HEK293 (cell line): ENCODE data around the gene PHKG2.
A peak's percentile ranks its signal among the peaks of the same experiment; 100 is the strongest.

ENCODE experiments used
- CTCF ChIA-PET: fragments of 350-600 bp; formaldehyde crosslinking; extraction: SDS; loops from one replicate; lab custom pipeline; 2021; ENCODE audit warnings: antibody characterized with exemption; lab: Yijun Ruan, JAX
- POLR2A ChIA-PET: fragments of 300-600 bp; formaldehyde crosslinking; extraction: SDS; loops from one replicate; lab custom pipeline; 2020; ENCODE audit warnings: antibody characterized with exemption, inconsistent platforms; lab: Yijun Ruan, JAX
- H3K27ac ChIP-seq: fragments of 200-500 bp; sonication (Bioruptor generic); 2 replicates; pipeline ENCODE4 v1.5.1; 2014; ENCODE audit warnings: low read depth, low read length, control low read depth, inconsistent platforms; ENCODE audit errors: extremely low read depth
- H3K36me3 ChIP-seq, 2 experiments: fragments of 200-500 bp in 1 of 2; sonication (Bioruptor generic) in 1 of 2; 1 replicate in 1 of 2; 2 replicates in 1 of 2; pipeline ENCODE4 v1.5.1; 2014 to 2017; ENCODE audit warnings: inconsistent platforms in 2 of 2, low read length in 2 of 2; ENCODE audit not compliant: control insufficient read depth in 2 of 2, insufficient read depth in 1 of 2
- H3K4me1 ChIP-seq: fragments of 200-500 bp; sonication (Bioruptor generic); 2 replicates; pipeline ENCODE4 v1.5.1; 2014; ENCODE audit warnings: mild to moderate bottlenecking, low read length, inconsistent platforms; ENCODE audit not compliant: control insufficient read depth, insufficient read depth
- H3K4me3 ChIP-seq: 2 replicates; pipeline ENCODE4 v1.5.1; 2011; ENCODE audit warnings: low read depth, mild to moderate bottlenecking, control low read depth, low read length, moderate library complexity
- H3K9me3 ChIP-seq: fragments of 200-500 bp; sonication (Bioruptor generic); 2 replicates; pipeline ENCODE4 v1.5.1; 2014; ENCODE audit warnings: low read depth, low read length, inconsistent platforms; ENCODE audit not compliant: control insufficient read depth, insufficient read depth
- BCL11A ChIP-seq: fragments of 450-650 bp; formaldehyde crosslinking; IDR thresholded peaks from 2 replicates; pipeline ENCODE4 v1.5.1; 2016; ENCODE audit warnings: low read depth, missing biosample characterization, missing genetic modification characterization
- EGR2 ChIP-seq: fragments of 450-650 bp; formaldehyde crosslinking; IDR thresholded peaks from 2 replicates; pipeline ENCODE4 v1.5.1; 2016; ENCODE audit warnings: low read depth, missing biosample characterization, missing genetic modification characterization
- ZNF112 ChIP-seq: fragments of 450-650 bp; formaldehyde crosslinking; IDR thresholded peaks from 2 replicates; pipeline ENCODE4 v1.5.0; 2017; ENCODE audit warnings: missing biosample characterization, missing genetic modification characterization
- ZNF366 ChIP-seq: fragments of 450-650 bp; formaldehyde crosslinking; conservative IDR thresholded peaks from 2 replicates; pipeline ENCODE4 v1.5.1; 2016; ENCODE audit warnings: missing biosample characterization, missing genetic modification characterization
- ZNF391 ChIP-seq: fragments of 450-650 bp; formaldehyde crosslinking; IDR thresholded peaks from 2 replicates; pipeline ENCODE4 v1.5.1; 2016; ENCODE audit warnings: low read depth, missing biosample characterization, missing genetic modification characterization, borderline replicate concordance
- ZNF558 ChIP-seq: fragments of 450-650 bp; formaldehyde crosslinking; IDR thresholded peaks from 2 replicates; pipeline ENCODE4 v1.5.1; 2016; ENCODE audit warnings: missing biosample characterization, missing genetic modification characterization
- ZNF600 ChIP-seq: fragments of 450-650 bp; formaldehyde crosslinking; IDR thresholded peaks from 2 replicates; pipeline ENCODE4 v1.5.1; 2016; ENCODE audit warnings: missing biosample characterization, missing genetic modification characterization
- ZNF76 ChIP-seq: fragments of 450-650 bp; formaldehyde crosslinking; IDR thresholded peaks from 2 replicates; pipeline ENCODE4; 2016; ENCODE audit warnings: low read depth, missing biosample characterization, missing genetic modification characterization, borderline replicate concordance
- TF ChIP-seq, protein P1 (sequence below): fragments of 450-650 bp; formaldehyde crosslinking; IDR thresholded peaks from 2 replicates; pipeline ENCODE4 v1.5.1; 2017; ENCODE audit warnings: missing biosample characterization, missing genetic modification characterization
- TF ChIP-seq, protein P2 (sequence below): fragments of 450-650 bp; formaldehyde crosslinking; IDR thresholded peaks from 2 replicates; pipeline ENCODE4 v1.5.1; 2017; ENCODE audit warnings: missing biosample characterization, missing genetic modification characterization
- TF ChIP-seq, protein P3 (sequence below): fragments of 450-650 bp; formaldehyde crosslinking; IDR thresholded peaks from 2 replicates; pipeline ENCODE4 v1.5.1; 2016; ENCODE audit warnings: missing biosample characterization, missing genetic modification characterization
- TF ChIP-seq, protein P4 (sequence below): fragments of 450-650 bp; formaldehyde crosslinking; IDR thresholded peaks from 2 replicates; pipeline ENCODE4 v1.5.0; 2017; ENCODE audit warnings: missing biosample characterization, missing genetic modification characterization, borderline replicate concordance
- TF ChIP-seq, protein P5 (sequence below): fragments of 450-650 bp; formaldehyde crosslinking; IDR thresholded peaks from 2 replicates; pipeline ENCODE4 v1.5.1; 2016; ENCODE audit warnings: missing biosample characterization, missing genetic modification characterization

PHKG2 gene

DNA sequence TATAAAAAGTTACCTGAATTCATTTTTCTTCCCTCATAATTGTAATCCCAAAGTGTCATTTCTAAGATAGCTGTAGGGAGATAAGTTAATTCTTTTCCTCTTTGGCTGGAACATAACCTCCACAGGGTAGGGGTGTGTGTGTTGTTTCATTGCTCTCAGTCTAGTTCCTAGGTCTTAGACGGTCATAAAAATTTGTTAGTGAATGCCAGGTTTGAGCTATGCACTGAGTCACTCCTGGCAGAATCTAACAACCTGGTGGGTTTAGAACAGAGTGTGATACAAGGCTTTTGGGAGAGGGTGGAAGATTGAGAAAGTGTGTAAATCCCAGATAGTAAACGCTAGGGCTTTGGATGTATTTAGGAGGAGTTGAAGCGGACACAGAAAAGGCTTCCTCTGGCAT lies 894 bp upstream of the PHKG2 start:
- CTCF ChIA-PET = interaction anchor here (0.9 to 1.4 kb wide), 3 partner anchors 9 to 67 kb away, joined by 3 to 4 read pairs (median 3); no protein-coding TSS in a partner anchor
- TF ChIP-seq ZNF366 (tag by site-specific recombination) (peak; percentile 47; the same call in 1 of the 2 replicates), BCL11A (tag by site-specific recombination) (no peak)
- TF ChIP-seq, all 188 proteins: peak for 1

DNA sequence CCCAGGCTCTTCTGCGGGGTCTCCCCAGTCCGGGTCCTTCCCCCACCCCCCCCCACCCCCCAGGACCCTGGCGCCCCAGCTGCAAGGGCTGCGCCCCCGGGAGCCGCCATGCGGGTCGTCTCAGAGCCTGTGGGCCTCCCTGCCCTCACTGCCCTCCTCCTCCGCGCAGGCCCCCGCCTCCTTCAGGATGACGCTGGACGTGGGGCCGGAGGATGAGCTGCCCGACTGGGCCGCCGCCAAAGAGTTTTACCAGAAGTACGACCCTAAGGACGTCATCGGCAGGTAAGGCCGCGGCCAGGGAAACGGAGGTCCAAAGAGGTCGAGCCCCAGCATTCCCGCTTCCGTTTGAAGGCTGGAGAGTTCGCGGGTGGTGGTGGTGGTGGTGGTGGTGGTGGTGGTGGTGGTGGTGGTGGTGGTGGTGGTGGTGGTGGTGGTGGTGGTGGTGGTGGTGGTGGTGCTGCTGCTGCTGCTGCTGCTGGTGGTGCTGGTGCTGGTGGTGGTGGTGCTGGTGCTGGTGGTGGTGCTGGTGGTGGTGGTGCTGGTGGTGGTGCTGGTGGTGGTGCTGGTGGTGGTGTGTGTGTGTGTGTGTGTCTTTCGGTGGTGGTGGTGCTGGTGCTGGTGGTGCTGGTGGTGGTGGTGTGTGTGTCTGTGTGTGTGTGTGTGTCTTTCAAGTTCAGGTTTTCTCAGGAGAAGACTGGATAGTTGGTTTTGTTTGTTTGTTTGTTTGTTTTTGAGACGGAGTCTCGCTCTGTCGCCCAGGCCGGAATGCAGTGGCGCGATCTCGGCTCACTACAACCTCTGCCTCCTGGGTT lies 615 bp downstream of the PHKG2 start:
- TF ChIP-seq, protein P1, sequence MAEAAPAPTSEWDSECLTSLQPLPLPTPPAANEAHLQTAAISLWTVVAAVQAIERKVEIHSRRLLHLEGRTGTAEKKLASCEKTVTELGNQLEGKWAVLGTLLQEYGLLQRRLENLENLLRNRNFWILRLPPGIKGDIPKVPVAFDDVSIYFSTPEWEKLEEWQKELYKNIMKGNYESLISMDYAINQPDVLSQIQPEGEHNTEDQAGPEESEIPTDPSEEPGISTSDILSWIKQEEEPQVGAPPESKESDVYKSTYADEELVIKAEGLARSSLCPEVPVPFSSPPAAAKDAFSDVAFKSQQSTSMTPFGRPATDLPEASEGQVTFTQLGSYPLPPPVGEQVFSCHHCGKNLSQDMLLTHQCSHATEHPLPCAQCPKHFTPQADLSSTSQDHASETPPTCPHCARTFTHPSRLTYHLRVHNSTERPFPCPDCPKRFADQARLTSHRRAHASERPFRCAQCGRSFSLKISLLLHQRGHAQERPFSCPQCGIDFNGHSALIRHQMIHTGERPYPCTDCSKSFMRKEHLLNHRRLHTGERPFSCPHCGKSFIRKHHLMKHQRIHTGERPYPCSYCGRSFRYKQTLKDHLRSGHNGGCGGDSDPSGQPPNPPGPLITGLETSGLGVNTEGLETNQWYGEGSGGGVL (tag by site-specific recombination) = 0 out of 2 replicates have a peak, but pooled peaks have one; percentile 25
- 0 out of 2 replicates have a peak, but pooled peaks have one; percentile 11 for TF ChIP-seq ZNF112 (tag by site-specific recombination)
- TF ChIP-seq, protein P2, sequence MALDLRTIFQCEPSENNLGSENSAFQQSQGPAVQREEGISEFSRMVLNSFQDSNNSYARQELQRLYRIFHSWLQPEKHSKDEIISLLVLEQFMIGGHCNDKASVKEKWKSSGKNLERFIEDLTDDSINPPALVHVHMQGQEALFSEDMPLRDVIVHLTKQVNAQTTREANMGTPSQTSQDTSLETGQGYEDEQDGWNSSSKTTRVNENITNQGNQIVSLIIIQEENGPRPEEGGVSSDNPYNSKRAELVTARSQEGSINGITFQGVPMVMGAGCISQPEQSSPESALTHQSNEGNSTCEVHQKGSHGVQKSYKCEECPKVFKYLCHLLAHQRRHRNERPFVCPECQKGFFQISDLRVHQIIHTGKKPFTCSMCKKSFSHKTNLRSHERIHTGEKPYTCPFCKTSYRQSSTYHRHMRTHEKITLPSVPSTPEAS (tag by site-specific recombination) = peak; percentile 54
- 0 out of 2 replicates have a peak, but pooled peaks have one; percentile 11 for TF ChIP-seq ZNF600 (tag by site-specific recombination)
- TF ChIP-seq ZNF76 = no peak
- TF ChIP-seq ZNF558 (tag by site-specific recombination) = no peak
- TF ChIP-seq, protein P3, sequence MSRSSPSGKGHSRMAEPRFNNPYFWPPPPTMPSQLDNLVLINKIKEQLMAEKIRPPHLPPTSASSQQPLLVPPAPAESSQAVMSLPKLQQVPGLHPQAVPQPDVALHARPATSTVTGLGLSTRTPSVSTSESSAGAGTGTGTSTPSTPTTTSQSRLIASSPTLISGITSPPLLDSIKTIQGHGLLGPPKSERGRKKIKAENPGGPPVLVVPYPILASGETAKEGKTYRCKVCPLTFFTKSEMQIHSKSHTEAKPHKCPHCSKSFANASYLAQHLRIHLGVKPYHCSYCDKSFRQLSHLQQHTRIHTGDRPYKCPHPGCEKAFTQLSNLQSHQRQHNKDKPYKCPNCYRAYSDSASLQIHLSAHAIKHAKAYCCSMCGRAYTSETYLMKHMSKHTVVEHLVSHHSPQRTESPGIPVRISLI (tag by site-specific recombination) = no peak
- TF ChIP-seq EGR2 (tag by site-specific recombination) = 0 out of 2 replicates have a peak, but pooled peaks have one; percentile 23
- 0 out of 2 replicates have a peak, but pooled peaks have one; percentile 14 for TF ChIP-seq ZNF391
- TF ChIP-seq, protein P4, sequence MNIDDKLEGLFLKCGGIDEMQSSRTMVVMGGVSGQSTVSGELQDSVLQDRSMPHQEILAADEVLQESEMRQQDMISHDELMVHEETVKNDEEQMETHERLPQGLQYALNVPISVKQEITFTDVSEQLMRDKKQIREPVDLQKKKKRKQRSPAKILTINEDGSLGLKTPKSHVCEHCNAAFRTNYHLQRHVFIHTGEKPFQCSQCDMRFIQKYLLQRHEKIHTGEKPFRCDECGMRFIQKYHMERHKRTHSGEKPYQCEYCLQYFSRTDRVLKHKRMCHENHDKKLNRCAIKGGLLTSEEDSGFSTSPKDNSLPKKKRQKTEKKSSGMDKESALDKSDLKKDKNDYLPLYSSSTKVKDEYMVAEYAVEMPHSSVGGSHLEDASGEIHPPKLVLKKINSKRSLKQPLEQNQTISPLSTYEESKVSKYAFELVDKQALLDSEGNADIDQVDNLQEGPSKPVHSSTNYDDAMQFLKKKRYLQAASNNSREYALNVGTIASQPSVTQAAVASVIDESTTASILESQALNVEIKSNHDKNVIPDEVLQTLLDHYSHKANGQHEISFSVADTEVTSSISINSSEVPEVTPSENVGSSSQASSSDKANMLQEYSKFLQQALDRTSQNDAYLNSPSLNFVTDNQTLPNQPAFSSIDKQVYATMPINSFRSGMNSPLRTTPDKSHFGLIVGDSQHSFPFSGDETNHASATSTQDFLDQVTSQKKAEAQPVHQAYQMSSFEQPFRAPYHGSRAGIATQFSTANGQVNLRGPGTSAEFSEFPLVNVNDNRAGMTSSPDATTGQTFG (tag by site-specific recombination) = 0 out of 2 replicates have a peak, but pooled peaks have one; percentile 37
- TF ChIP-seq, protein P5, sequence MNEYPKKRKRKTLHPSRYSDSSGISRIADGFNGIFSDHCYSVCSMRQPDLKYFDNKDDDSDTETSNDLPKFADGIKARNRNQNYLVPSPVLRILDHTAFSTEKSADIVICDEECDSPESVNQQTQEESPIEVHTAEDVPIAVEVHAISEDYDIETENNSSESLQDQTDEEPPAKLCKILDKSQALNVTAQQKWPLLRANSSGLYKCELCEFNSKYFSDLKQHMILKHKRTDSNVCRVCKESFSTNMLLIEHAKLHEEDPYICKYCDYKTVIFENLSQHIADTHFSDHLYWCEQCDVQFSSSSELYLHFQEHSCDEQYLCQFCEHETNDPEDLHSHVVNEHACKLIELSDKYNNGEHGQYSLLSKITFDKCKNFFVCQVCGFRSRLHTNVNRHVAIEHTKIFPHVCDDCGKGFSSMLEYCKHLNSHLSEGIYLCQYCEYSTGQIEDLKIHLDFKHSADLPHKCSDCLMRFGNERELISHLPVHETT = peak; percentile 66; the same call in 1 of the 2 replicates
- Histone ChIP-seq H3K4me1 (peaks cover 3% of the 10 kb centered on the region; the same call in 1 of the 2 replicates), H3K4me3 (peak overlapping the region; percentile 87), H3K27ac (no peak overlapping the region; the same call in 1 of the 2 replicates), H3K36me3 (peaks cover 21 to 61% of the 10 kb centered on the region in 2 experiments), H3K9me3 (no peaks in the 10 kb centered on the region)
- ChIA-PET CTCF (interaction anchor here (0.5 to 1.4 kb wide), 3 partner anchors 9 to 65 kb away, joined by 3 to 7 read pairs (median 4); no protein-coding TSS in a partner anchor), POLR2A (interaction anchor here (0.6 to 3.4 kb wide), 35 partner anchors 9 to 645 kb away, joined by 3 to 47 read pairs (median 5); partner anchors contain the start of genes CFAP119, CTF1, PRR14 and SRCAP)

More for the DNA sequence above, 894 bp upstream of the PHKG2 start:
- Histone ChIP-seq H3K4me1 (peaks cover 3% of the 10 kb centered on the region; the same call in 1 of the 2 replicates), H3K36me3 (peaks cover 20 to 60% of the 10 kb centered on the region in 2 experiments), H3K9me3 (no peaks in the 10 kb centered on the region), H3K27ac (peak overlapping the region; percentile 48; the same call in 1 of the 2 replicates), H3K4me3 (no peak overlapping the region)
- POLR2A ChIA-PET = interaction anchor here (0.6 to 3.4 kb wide), 32 partner anchors 7 to 128 kb away, joined by 3 to 47 read pairs (median 6); partner anchors contain the start of genes CFAP119, FBRS, PRR14 and SRCAP
